GM06990 (cell line): ENCODE measurements around the gene S1PR2.
A peak's percentile ranks its signal among the peaks of the same experiment; 100 is the strongest.

Source experiments
- DNase-seq: peaks from one replicate; pipeline ENCODE4 v3.0.0-alpha.2; 2011; ENCODE audit not compliant: insufficient read length; ENCODE audit errors: extremely low read depth
- H3K27me3 ChIP-seq: replicated peaks from 2 replicates; pipeline ENCODE4 v1.6.0; 2011; ENCODE audit warnings: low read length; ENCODE audit not compliant: control insufficient read depth, insufficient read depth
- H3K36me3 ChIP-seq: 2 replicates; pipeline ENCODE4 v1.5.1; 2011; ENCODE audit warnings: low read length; ENCODE audit not compliant: control insufficient read depth, insufficient read depth
- H3K4me3 ChIP-seq: replicated peaks from 2 replicates; pipeline ENCODE4 v1.5.1; 2011; ENCODE audit warnings: low read depth, mild to moderate bottlenecking, control low read depth, low read length
- TF ChIP-seq, protein P1 (sequence below): IDR thresholded peaks from 2 replicates; pipeline ENCODE4 v1.5.1; 2011; ENCODE audit warnings: low read length, control low read depth, mild to moderate bottlenecking, inconsistent platforms; ENCODE audit not compliant: insufficient read depth, poor library complexity, severe bottlenecking

S1PR2 gene

DNA sequence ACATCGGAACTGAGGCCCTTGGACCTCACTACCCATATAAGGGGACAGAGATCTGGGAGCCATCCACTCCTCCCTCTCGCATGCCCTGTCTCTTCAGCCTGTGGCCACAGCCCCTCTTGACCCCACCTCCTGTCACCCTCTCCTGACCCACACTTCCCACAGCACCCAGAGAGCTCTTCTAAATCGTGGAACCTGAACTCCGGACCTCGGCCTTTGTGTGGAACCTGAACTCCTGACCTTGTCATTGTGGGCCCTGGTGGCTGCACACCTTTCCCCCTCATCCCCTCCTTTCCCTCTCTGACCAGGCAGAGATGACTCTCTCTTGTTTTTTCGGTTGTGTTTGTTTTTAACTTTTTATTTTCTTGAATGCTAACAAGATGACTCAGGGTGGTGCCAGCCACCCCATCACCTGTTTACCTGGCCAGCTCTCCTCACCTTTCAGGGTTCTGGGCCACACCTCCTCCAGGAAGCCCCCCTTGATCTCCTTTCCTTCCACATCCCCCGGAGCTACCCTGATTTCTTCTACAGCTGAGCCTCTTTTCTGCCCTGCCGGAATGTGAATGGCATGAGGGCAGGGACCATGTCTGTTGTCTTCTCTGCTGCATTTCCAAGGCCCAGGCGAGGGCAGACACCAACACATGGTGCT is 26.0 kb upstream of the S1PR2 start:
- TF ChIP-seq, protein P1, sequence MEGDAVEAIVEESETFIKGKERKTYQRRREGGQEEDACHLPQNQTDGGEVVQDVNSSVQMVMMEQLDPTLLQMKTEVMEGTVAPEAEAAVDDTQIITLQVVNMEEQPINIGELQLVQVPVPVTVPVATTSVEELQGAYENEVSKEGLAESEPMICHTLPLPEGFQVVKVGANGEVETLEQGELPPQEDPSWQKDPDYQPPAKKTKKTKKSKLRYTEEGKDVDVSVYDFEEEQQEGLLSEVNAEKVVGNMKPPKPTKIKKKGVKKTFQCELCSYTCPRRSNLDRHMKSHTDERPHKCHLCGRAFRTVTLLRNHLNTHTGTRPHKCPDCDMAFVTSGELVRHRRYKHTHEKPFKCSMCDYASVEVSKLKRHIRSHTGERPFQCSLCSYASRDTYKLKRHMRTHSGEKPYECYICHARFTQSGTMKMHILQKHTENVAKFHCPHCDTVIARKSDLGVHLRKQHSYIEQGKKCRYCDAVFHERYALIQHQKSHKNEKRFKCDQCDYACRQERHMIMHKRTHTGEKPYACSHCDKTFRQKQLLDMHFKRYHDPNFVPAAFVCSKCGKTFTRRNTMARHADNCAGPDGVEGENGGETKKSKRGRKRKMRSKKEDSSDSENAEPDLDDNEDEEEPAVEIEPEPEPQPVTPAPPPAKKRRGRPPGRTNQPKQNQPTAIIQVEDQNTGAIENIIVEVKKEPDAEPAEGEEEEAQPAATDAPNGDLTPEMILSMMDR: no peak
- H3K36me3 ChIP-seq: peaks cover 34% of the 10 kb centered on the region
- no peaks in the 10 kb centered on the region for H3K27me3 ChIP-seq
- no peak overlapping the region for H3K4me3 ChIP-seq
- no peak for DNase-seq

- TF ChIP-seq, protein P1: no peak
- DNase-seq: no peak
- no peak overlapping the region for H3K4me3 ChIP-seq
- H3K36me3 ChIP-seq: peaks cover 34% of the 10 kb centered on the region
- no peaks in the 10 kb centered on the region for H3K27me3 ChIP-seq
These were observed 25.4 kb upstream of the S1PR2 start for GRCh38 chr19:10256551-10256950.

DNA sequence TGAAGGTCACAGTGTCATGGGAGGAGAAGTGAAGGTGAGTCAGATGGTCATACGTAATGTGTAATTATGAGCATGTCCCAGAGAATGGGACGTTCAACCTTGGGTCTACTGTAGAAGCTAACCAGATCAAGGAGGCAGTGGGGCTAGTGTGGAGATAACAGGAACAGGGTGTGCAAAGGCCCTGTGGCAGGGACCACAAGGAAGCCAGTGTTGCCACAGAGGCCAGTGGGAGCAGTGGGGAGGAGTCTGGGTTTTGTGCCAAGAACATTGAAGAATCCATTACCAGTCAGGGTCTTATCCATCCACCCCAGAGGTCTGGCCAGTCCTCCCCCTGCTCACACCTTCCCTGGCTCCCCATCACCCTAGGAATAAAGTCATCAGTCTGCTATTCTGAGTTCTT is 24.2 kb upstream of the S1PR2 start:
- no peak overlapping the region for H3K4me3 ChIP-seq
- TF ChIP-seq, protein P1: no peak
- H3K27me3 ChIP-seq: no peaks in the 10 kb centered on the region
- DNase-seq: no peak
- H3K36me3 ChIP-seq: peaks cover 34% of the 10 kb centered on the region

DNA sequence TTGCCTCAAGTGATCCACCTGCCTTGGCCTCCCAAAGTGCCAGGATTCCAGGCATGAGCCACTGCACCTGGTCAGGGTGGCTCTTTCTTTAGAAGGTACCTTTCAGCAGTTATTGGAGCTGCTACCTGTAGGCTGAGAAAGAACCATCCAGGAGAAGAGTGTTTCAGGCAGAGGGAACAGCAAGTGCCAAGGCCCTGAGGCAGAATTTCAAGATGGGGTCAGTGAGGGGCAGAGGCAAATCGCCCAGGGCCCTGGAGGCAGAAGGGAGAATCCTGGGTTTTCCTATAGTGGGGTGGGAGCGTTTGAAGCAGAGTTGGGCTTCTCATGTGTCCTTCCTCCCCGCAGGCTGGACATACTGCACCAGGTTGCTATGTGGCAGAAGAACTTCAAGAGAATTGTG is 23.1 kb upstream of the S1PR2 start:
- Histone ChIP-seq H3K27me3 (no peaks in the 10 kb centered on the region), H3K4me3 (no peak overlapping the region), H3K36me3 (peaks cover 34% of the 10 kb centered on the region)
- no peak for DNase-seq
- TF ChIP-seq, protein P1: no peak

- H3K27me3 ChIP-seq: no peaks in the 10 kb centered on the region
- peak overlapping the region; percentile 73 for H3K4me3 ChIP-seq
- peaks cover 24% of the 10 kb centered on the region for H3K36me3 ChIP-seq
- TF ChIP-seq, protein P1: no peak
- no peak for DNase-seq
These were observed 21.6 kb upstream of the S1PR2 start for GRCh38 chr19:10252707-10253106.
